GM15510 (cell line): ENCODE data around the gene DNHD1.

Experiments used
- POLR2A ChIP-seq: IDR thresholded peaks from 3 replicates; pipeline ENCODE4 v1.6.1; 2011; ENCODE audit warnings: borderline replicate concordance; ENCODE audit not compliant: insufficient read length; ENCODE audit errors: extremely low read depth

Gene DNHD1

DNA sequence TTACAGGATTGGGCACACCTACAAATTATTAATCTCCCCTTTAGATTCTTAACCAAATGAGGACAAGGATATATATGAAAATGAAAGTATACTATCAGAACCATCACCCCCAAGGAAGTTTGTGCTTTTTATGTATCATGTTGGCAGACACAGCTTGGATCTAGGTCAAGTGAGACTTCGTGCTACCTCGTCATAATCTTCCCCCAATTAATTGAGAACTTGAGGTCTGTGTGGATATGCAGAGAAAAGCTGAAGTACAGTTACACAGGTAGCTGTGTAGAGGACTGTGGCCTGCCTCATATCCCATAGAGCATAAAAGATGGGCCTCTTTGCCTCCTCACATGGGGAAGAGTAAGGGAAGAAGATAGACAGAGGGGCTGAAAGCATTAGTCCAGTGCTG is 45.6 kb downstream of the DNHD1 start:
- TF ChIP-seq POLR2A, result no peak

DNA sequence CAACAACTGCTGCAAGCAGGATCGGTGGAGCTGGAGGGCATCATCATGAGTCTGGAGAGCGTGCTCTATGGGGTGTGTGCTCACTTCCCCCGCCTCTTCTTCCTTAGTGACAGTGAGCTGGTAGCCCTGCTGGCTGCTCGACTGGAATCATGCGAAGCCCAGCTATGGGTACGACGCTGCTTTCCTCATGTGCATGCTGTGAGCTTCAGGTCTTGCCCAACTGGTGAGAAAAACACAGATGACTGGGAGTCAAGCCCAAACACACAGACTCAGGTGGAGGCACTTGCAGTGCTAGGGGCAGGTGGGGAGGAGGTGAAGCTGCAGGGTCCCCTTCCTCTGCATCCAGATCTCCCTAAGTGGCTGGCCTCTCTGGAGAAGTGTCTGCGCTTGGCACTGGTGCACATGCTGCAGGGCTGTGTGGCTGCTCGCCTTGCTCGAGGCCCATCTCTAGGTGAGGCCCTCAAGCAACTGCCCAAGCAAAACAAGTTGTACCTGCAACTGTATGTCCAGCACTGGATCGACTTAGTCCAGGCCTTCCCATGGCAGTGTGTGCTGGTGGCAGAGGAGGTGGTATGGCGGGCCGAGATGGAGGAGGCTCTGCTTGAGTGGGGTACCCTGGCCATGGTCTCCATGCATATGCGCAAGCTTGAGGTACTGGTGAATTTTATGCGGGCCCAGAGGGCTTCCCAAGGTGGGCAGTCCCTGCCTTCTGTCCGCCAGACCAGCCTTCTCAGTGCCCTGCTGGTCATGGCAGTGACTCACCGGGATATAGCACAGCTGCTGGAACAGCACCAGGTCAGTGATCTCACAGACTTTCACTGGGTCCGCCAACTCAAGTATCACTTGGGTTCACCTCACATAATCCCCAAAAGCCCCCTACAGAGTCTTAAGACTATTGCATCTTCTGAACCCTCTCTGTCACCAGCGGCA is 48.1 kb downstream of the DNHD1 start:
- no peak for TF ChIP-seq POLR2A

DNA sequence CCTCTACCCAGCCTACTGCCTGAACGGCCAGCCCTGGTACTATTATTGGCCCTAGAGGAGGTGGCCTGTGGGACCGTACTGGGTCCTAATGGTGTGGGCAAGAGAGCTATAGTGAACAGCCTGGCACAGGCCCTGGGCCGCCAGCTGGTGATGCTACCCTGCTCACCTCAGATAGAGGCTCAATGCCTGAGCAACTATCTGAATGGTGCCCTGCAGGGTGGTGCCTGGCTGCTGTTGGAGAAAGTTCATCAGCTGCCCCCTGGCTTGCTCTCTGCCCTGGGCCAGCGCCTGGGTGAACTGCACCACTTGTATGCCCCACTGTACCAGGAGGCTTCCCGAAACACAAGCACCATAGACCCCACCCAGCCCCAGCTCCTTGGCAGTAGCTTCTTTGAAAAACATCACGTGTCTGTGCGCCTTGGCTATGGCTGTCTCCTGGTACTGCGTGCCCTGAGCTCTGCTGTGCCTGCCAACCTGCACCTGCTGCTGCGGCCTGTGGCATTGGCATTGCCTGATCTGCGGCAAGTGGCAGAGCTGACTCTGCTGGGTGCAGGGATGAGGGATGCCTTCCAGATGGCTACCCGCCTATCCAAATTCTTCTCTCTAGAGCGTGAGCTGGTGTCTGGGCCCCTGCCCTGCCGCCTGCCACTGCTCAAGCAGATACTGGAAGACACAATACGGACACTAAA is 49.0 kb downstream of the DNHD1 start:
- no peak for TF ChIP-seq POLR2A

DNA sequence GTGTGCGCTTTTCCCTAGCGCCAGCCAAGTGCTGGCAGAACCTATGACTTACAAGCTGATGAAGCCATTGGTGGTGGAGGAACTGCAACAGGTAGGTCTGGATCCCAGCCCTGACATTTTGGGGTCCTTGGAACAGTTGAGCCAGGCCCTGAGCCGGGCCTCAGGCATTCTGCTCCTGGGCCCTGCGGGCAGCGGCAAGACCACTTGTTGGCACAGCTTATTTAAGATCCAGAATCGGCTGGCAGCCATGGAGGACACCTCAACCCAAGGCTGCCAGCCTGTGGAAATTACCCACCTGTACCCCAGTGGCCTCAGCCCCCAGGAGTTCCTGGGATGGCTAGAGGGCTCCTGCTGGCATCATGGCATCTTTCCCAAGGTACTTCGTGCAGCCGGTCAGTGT is 49.7 kb downstream of the DNHD1 start:
- no peak for TF ChIP-seq POLR2A

DNA sequence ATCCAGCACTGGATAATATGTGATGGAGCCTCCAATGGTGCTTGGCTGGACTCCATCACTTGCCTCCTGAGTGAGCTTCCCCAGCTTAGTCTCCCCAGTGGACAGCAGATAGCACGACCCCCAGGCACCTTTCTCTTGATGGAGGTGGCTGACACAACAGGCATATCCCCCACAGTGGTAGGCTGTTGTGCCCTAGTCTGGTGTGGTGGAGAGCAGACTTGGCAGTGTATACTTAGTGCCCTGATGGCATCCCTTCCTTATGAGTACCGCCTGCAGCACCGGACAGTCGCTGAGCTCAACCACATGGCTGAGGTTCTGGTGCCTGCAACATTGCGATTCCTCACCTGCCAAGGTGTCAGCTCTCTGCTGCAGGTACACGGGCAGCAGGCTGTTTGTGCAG is 50.1 kb downstream of the DNHD1 start:
- no peak for TF ChIP-seq POLR2A

DNA sequence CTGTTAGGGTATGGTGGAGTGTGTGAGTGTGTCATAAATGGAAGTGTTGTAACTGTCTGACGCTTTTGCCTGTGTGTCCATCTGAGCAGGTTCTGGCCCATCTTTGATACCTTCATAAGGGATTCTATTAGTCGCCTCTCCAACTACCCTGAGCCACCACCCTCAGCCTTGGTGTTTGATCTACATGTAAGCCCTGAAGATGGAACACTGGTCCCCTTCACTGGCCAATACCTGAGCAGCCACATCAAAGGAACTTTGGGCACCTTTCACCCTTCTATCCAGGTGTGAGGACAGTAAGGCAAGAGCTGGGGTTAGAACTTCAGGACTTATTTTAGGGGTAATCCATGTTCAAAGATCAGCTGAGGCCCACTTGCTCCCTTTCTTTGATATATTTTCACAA is 51.0 kb downstream of the DNHD1 start:
- TF ChIP-seq POLR2A, result no peak

DNA sequence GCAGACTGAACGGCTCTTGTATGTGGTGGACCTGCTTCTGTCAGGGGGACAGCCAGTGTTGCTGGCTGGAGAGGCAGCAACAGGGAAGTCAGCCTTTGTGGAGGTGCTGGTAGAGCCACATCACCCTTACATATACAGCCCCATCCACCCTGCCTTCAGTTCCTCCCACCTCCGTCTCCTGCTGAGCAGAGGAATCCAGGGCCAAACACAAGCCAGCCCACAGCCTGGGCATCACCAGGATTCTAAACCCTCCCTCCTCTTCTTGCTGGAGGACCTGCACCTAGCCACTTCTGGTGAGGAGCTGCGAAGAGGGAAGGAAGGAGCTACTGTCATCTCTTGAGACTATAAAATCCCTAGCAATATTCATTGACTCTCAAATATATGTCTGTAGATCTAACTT is 51.6 kb downstream of the DNHD1 start:
- TF ChIP-seq POLR2A, result no peak

DNA sequence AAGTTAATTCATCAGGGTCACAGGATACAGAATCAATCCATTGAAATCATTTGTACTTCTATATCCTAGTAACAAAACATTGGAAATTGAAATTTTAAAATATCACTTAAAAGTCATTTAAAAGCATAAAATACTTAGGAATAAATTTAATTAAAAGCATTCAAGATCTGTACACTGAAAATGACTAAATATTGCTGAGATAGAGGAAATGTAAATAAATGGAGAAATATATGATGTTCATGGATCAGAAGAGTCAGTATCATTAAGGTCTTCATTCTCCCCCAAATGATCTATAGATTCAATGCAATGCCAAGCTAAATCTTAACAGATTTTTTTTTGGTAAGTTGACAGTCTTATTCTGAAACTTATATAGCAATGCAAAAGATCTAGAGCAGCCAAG is 56.6 kb downstream of the DNHD1 start:
- no peak for TF ChIP-seq POLR2A

DNA sequence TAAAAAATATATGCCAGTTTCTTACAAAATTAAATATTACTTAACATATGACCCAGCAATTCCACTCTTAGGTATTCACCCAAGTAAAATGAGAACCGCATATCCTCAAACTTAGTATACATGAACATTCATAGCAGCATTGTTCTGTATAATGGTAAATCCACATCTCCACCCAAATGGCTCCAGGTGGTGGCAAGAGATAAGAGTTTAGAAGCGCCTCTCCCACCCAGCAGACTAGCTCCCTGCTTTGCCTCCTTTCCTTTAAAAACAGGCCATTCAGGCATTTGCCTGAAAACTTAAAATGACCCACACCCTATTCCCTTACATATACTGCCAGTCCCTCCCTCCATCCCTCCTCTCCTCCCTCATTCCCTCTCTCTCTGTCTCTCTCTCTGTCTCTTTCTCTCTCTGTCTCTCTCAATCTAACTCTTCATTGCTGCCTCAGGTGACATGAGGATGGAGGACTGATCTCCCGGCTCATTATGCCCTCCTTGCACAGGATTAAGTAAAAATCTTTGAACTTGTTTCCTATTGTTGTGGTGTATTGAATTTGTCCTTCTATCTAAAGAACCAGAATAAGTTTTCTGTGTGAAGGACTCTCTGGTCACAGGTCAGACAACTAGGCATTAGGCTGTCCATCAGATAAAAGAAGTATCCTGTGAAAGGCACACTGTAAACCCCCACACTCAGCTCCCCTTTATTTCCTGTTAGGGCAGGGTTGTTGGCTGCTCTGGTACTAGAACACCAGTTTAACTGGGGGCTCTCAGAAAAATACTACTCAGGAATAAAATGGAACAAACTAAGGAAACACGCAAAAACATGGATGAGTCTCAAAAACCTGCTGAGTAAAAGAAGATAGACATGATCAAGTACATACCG is 58.0 kb downstream of the DNHD1 start:
- no peak for TF ChIP-seq POLR2A

DNA sequence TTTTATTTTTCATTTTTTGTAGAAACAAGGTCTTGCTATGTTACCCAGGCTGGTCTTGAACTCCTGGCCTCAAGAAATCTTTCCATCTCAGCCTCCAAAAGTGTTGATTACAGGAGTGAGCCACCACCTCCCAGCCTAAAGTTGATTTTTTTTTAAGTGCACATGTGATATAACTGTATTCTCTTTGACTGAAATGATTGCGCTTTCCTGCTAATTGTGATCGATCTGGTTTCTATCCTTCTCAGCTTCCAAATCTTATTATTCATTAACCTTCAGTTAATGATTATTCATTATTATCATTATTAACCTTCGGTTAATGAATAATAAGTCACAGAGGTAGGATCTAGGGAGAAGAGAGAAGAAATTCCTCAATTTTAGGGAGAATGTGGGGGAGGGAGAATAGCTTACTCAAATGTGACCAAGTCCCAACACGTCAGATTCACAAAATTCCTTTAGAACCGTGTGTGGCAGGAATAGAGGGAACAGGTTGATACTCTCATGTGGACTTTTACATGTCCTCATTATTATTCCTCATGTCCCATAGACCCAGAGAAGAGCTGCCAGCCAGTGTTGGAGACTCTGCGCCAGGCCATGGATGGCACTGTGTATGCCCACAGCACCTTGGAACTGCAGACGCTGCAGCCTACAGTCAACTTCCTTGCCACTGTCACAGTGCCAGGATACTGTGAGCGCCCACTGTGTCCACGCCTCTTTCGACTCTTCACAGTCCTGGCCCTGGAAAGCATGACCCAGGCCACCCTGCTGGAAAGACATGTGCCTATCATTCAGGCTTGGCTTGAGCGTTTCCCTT is 59.3 kb downstream of the DNHD1 start:
- TF ChIP-seq POLR2A, result no peak

DNA sequence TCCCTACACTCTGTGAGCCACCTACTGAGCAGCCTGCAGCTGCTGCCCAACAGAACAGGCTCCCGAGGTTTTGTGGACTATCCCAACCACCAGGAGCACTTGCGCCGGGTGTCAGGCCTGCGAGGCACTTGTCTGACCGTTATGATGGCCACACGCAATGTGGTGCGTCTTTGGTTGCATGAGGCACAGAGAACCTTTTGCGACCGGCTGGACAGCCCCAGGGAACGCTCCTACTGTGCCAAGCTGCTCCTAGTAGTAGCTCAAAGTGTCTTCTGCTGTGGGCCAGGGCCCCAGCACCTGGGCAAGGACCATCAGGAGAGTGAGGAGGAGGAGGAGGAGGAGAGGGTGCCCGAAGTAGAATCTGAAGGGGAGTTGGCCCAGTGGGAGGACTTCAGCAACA is 60.0 kb downstream of the DNHD1 start:
- TF ChIP-seq POLR2A, result no peak

DNA sequence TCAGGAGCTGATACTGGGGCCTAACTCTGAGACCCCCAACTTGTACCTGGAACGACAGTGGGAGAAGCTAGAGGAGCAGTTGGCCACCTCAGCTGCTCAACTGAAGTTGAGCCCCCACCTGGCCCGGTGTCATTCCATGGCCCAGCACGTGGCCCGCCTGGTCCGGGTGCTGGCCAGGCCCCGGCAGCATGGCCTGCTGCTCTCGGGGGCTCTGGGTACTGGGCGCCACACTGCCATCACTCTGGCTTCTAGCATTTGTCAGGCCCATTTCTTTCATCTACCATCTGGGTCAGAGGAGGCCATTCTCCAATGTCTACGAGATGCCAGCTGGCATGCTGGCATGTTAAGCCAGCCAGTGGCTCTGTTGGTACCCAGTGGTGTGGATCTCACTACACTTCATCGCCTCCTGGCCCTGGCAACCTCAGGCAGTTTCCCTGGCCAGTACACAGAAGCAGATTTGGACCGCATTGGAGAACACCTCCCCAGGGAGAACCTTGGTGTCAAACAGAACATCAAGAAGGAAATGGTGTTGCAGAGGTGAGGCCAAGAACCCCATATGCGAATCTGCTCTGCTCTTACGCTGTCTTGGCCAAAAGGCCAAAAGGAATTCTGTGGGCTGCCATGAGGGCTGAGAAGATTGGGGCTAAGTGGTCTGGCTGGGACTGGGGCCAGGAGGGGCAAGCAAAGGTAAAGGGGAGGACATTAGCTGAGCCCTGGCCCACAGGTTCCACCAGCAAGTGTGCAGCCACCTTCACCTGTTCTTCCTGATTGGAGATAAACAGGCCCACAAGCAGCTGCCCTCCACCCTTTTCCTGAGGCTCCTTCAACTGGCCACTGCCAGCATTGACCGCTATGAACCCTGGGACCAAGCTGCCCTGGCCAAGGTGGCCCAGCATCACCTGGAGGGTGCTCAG is 60.9 kb downstream of the DNHD1 start:
- no peak for TF ChIP-seq POLR2A

DNA sequence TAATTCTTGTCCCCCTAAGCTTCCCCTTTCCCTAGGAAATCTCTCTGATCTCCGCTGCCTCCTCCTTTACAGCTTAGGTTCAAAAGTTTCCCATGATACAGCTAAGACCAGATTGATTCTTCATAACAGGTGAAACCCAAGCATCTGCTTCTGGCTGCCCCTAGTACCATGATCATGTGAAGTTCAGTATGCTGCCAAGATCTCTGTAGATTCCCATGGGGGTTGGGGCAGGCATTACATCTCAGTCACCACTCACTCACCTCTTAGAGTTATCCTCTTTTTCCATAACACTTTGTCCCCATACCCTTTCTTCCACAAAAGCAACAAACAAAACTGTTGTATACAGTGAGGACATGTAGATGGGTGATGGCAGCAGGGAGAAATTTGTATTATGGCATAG is 62.3 kb downstream of the DNHD1 start:
- no peak for TF ChIP-seq POLR2A
